Keratinocyte (primary cell): ENCODE results near the gene DTX3L. TPM values are rescaled to one million over a fixed set of nuclear protein-coding genes. Genes with fewer than 3 reads are reported as not detected.

Experiments used
- DNase-seq: peaks from one replicate; pipeline ENCODE4 v3.0.0-alpha.2; 2011; ENCODE audit warnings: low read depth, missing footprints, low spot score
- FAIRE-seq: peaks from 2 replicates; lab custom pipeline; 2011; peaks lifted over from hg19 to GRCh38; lab: Jason Lieb, UNC
- H2AFZ ChIP-seq: 2 replicates; pipeline ENCODE4 v1.6.0; 2012; ENCODE audit warnings: low read length, control low read depth, inconsistent platforms; ENCODE audit not compliant: control insufficient read depth
- H3K27ac ChIP-seq: 2 replicates; pipeline ENCODE4 v1.5.1; 2011; ENCODE audit warnings: low read length; ENCODE audit not compliant: control insufficient read depth, insufficient read depth
- H3K27me3 ChIP-seq: 3 replicates; pipeline ENCODE4 v1.6.0; 2011; ENCODE audit warnings: low read length; ENCODE audit not compliant: control insufficient read depth, insufficient read depth; ENCODE audit errors: extremely low read depth
- H3K36me3 ChIP-seq, 2 experiments: 2 replicates in 1 of 2; 3 replicates in 1 of 2; pipeline ENCODE4 v1.5.1; 2011; ENCODE audit warnings: low read length in 2 of 2, mild to moderate bottlenecking in 1 of 2; ENCODE audit not compliant: control insufficient read depth in 2 of 2, insufficient read depth in 2 of 2; ENCODE audit errors: extremely low read depth in 1 of 2
- H3K4me1 ChIP-seq: 3 replicates; pipeline ENCODE4 v1.5.1; 2011; ENCODE audit warnings: low read length; ENCODE audit not compliant: control insufficient read depth, insufficient read depth; ENCODE audit errors: extremely low read depth
- H3K4me2 ChIP-seq: 3 replicates; pipeline ENCODE4 v1.6.0; 2011; ENCODE audit warnings: low read depth, low read length; ENCODE audit not compliant: control insufficient read depth, insufficient read depth; ENCODE audit errors: extremely low read depth
- H3K4me3 ChIP-seq, 3 experiments: fragments of 200-600 bp in 1 of 3; sonication (generic) in 1 of 3; 2 replicates in 2 of 3; 3 replicates in 1 of 3; pipeline ENCODE4 v1.5.1; 2011 to 2016; ENCODE audit warnings: low read length in 3 of 3, mild to moderate bottlenecking in 3 of 3, control low read depth in 2 of 3, inconsistent platforms in 1 of 3, low read depth in 1 of 3, mixed read lengths in 1 of 3, mixed run types in 1 of 3, moderate library complexity in 1 of 3; ENCODE audit not compliant: control insufficient read depth in 2 of 3, insufficient read depth in 2 of 3; ENCODE audit errors: extremely low read depth in 1 of 3
- H3K79me2 ChIP-seq: 2 replicates; pipeline ENCODE4 v1.6.0; 2012; ENCODE audit warnings: low read length; ENCODE audit not compliant: control insufficient read depth, insufficient read depth
- H3K9ac ChIP-seq: 3 replicates; pipeline ENCODE4 v1.6.0; 2011; ENCODE audit warnings: low read length; ENCODE audit not compliant: control insufficient read depth, insufficient read depth; ENCODE audit errors: extremely low read depth
- H3K9me1 ChIP-seq: 3 replicates; pipeline ENCODE4 v1.6.0; 2011; ENCODE audit warnings: low read length; ENCODE audit not compliant: control insufficient read depth, insufficient read depth; ENCODE audit errors: extremely low read depth
- H3K9me3 ChIP-seq: 2 replicates; pipeline ENCODE4 v1.5.1; 2012; ENCODE audit warnings: low read depth, low read length; ENCODE audit not compliant: control insufficient read depth
- H4K20me1 ChIP-seq: 3 replicates; pipeline ENCODE4 v1.6.0; 2011; ENCODE audit warnings: low read length; ENCODE audit not compliant: control insufficient read depth, insufficient read depth; ENCODE audit errors: extremely low read depth
- CTCF ChIP-seq, 3 experiments: IDR thresholded peaks in 1 of 3; conservative IDR thresholded peaks in 1 of 3; optimal IDR thresholded peaks in 1 of 3; 2 replicates in 2 of 3; 3 replicates in 1 of 3; pipeline versions ENCODE3 to v1.5.1; 2011; ENCODE audit warnings: low read length in 3 of 3, mild to moderate bottlenecking in 3 of 3, moderate library complexity in 2 of 3, control low read depth in 1 of 3, inconsistent platforms in 1 of 3; ENCODE audit not compliant: insufficient read depth in 2 of 3; ENCODE audit errors: extremely low read depth in 1 of 3
- EZH2 ChIP-seq: IDR thresholded peaks from one replicate; pipeline ENCODE4 v1.6.1; 2012; ENCODE audit warnings: inconsistent platforms, mild to moderate bottlenecking, low read length, moderate library complexity
- dilution Hi-C: fragments of 300-500 bp; cut with MboI; formaldehyde crosslinking; loops from one replicate; pipeline ENCODE4 v1.7.0; 2020; ENCODE audit warnings: low sequenced_read_pairs; ENCODE audit not compliant: extremely low pct_ligation_motif_present
- polyA plus RNA-seq, 5 experiments: library from polyadenylated mRNA; depleted of rRNA in 3 of 5; stranded (reverse) in 3 of 5; stranded (forward) in 1 of 5; unstranded in 1 of 5; fragments of >200 nt; gene quantifications; 1 replicate in 1 of 5; 2 replicates in 3 of 5; 3 replicates in 1 of 5; pipeline versions ENCODE4 v1.2.1 to v1.2.3, GENCODE V29; 2011 to 2012; ENCODE audit warnings: missing spikeins in 2 of 5, low read depth in 1 of 5, low replicate concordance in 1 of 5

The DTX3L gene
- polyA plus RNA-seq, 1 donor (not counting 4 experiments of a cell fraction or from before 2014, with no cell fraction given): 13.6 TPM

DNA sequence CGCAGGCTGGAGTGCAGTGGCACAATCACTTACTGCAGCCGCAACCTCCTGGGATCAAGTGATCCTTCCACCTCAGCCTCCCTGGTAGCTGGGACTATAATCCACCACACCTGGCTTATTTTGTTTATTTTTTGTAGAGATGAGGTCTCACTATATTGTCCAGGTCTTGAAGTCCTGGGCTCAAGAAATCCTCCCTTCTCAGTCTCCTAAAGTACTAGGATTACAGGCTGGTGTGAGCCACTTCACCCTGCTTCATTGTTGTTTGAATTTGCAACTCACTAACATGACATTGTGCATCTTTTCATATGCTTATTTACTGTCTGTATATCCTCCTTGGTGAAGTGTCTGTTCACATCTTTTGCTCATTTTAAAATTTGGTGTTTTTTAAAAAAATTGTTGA is 23.4 kb downstream of the DTX3L start:
- no peaks in the 10 kb centered on the region for H3K9me1 ChIP-seq

DNA sequence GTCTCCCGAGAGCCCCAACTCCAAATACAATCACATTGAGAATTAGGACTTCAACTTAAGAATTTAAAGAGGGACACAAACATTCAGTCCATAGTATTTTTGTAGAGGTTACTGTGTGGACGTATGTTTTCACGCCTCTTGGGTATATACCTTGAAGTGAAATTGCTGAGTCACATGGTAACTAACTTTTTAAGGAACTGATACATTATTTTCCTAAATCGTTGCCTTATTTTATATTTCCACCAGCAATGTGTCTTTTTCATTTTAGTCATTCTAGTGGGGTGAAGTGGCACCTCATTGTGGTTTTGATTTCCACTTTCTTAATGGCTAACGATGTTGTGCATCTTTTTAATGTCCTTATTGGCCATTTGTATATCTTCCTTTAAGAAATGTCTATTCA is 25.2 kb downstream of the DTX3L start:
- TF ChIP-seq EZH2: no peak
- no peak for TF ChIP-seq CTCF (optimal IDR thresholded peaks at IDR 0.05 in 1 of 3, IDR thresholded peaks at IDR 0.05 in 1 of 3, conservative IDR thresholded peaks at IDR 0.05 in 1 of 3; ENCODE audit: extremely low read depth in 1 of 3, insufficient read depth in 2 of 3, low read length in 3 of 3)
- Histone ChIP-seq H3K9me3 (no peaks in the 10 kb centered on the region), H3K27ac (no peak overlapping the region), H3K9me1 (no peaks in the 10 kb centered on the region), H3K4me2 (no peak overlapping the region), H2AFZ (no peak overlapping the region), H3K79me2 (no peaks in the 10 kb centered on the region), H3K4me1 (no peaks in the 10 kb centered on the region), H4K20me1 (no peaks in the 10 kb centered on the region), H3K36me3 (no peaks in the 10 kb centered on the region), H3K9ac (no peak overlapping the region), H3K27me3 (no peaks in the 10 kb centered on the region), H3K4me3 (no peak overlapping the region)
- FAIRE-seq: no peak
- dilution Hi-C loops: no loop called here
- DNase-seq: no peak

More for the DNA sequence above, 23.4 kb downstream of the DTX3L start:
- H3K4me1 ChIP-seq: no peaks in the 10 kb centered on the region
- FAIRE-seq (no peak), DNase-seq (no peak)
- H4K20me1 ChIP-seq: no peaks in the 10 kb centered on the region
- no peak overlapping the region for H3K4me3 ChIP-seq
- TF ChIP-seq CTCF (optimal IDR thresholded peaks at IDR 0.05 in 1 of 3, IDR thresholded peaks at IDR 0.05 in 1 of 3, conservative IDR thresholded peaks at IDR 0.05 in 1 of 3; ENCODE audit: extremely low read depth in 1 of 3, insufficient read depth in 2 of 3, low read length in 3 of 3): no peak
- TF ChIP-seq EZH2: no peak
- H3K36me3 ChIP-seq: no peaks in the 10 kb centered on the region
- dilution Hi-C loops: no loop called here
- H3K9ac ChIP-seq: no peak overlapping the region
- H2AFZ ChIP-seq: no peak overlapping the region
- H3K4me2 ChIP-seq: no peak overlapping the region
- no peaks in the 10 kb centered on the region for H3K9me3 ChIP-seq
- no peaks in the 10 kb centered on the region for H3K27me3 ChIP-seq
- no peak overlapping the region for H3K27ac ChIP-seq
- H3K79me2 ChIP-seq: no peaks in the 10 kb centered on the region
